GM12801 (cell line): Measurements from ENCODE around the gene A3GALT2.

Experiments used
- TF ChIP-seq, protein P1 (sequence below): IDR thresholded peaks from one replicate; pipeline ENCODE4 v1.5.1; 2011; ENCODE audit warnings: control low read depth; ENCODE audit not compliant: insufficient read length; ENCODE audit errors: extremely low read depth

The A3GALT2 gene

GRCh38 chr1:33358795-33359503 lies 38.1 kb upstream of the A3GALT2 start:
- TF ChIP-seq, protein P1, sequence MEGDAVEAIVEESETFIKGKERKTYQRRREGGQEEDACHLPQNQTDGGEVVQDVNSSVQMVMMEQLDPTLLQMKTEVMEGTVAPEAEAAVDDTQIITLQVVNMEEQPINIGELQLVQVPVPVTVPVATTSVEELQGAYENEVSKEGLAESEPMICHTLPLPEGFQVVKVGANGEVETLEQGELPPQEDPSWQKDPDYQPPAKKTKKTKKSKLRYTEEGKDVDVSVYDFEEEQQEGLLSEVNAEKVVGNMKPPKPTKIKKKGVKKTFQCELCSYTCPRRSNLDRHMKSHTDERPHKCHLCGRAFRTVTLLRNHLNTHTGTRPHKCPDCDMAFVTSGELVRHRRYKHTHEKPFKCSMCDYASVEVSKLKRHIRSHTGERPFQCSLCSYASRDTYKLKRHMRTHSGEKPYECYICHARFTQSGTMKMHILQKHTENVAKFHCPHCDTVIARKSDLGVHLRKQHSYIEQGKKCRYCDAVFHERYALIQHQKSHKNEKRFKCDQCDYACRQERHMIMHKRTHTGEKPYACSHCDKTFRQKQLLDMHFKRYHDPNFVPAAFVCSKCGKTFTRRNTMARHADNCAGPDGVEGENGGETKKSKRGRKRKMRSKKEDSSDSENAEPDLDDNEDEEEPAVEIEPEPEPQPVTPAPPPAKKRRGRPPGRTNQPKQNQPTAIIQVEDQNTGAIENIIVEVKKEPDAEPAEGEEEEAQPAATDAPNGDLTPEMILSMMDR, result no peak

DNA sequence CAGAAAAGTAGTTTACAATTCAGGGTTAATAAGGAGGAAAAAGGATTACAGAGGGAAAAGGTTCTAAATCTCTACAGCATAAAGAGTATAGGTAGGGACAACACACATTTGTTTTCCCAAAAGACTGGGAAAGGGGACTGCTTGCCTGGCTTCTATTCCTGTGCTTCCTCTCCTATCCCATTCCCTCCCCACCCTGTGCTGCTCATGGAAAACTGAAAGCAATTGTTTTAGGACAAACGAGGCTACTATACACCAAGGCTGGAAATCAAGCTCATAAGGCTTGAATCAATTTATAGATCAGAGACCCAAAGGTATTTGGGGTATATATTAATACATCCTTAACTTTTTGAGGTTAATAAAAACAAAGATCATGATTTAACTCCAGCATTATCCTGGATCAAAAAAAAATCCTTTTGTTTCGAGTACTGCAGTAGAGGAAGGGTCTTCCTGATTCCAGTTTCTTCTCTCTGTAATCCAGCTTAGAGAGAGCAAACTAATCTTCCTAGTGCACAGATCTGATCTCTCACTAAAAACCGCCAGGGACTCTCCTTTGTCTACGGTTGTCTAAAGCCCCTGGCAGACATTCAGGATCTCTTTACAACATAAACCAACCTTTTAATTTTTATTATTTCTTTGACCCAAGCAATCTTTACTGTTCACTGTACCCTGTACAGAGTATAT lies 37.4 kb upstream of the A3GALT2 start:
- TF ChIP-seq, protein P1, result no peak

- TF ChIP-seq, protein P1, result no peak
Observed at GRCh38 chr1:33357099-33357498, 36.2 kb upstream of the A3GALT2 start.

- TF ChIP-seq, protein P1, result no peak
Observed at GRCh38 chr1:33354707-33355316, 33.9 kb upstream of the A3GALT2 start.

GRCh38 chr1:33353531-33353930 lies 32.6 kb upstream of the A3GALT2 start:
- TF ChIP-seq, protein P1, result no peak

DNA sequence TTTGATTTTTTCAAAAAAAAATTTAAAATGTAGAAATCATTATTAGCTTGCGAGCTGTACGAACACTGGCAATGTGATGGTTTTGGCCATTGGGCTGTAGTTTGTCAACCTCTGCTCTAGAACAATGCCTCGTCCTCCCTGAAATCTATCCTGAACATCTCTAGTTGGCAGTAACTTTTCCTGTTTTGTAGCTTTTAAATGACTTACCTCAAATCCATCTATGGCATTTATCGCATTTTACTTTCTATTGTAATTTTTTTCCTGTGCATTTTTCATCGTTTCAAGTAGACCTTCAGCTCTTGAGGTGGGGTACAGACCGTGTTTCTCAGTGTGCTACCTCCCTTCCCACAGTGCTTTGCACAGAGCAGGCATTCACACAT lies 30.4 kb upstream of the A3GALT2 start:
- TF ChIP-seq, protein P1, result no peak

- TF ChIP-seq, protein P1, result no peak
Observed at GRCh38 chr1:33350611-33351280, 29.8 kb upstream of the A3GALT2 start.
